SJCRH30 (cell line): Measurements from ENCODE around the gene ANAPC5. TPM values are rescaled to one million over a fixed set of nuclear protein-coding genes. Genes with fewer than 3 reads are reported as not detected.
"Not testable (repeated sequence)": the region's sequence is repeated elsewhere in the genome, so short reads cannot be mapped to it uniquely, and the experiment has no call there.

Experiments used
- DNase-seq, 2 experiments: peaks; one replicate each; pipeline ENCODE4 v3.0.0-alpha.2; 2015 to 2020
- H3K27ac ChIP-seq: fragments of 250-450 bp; sonication (Bioruptor Pico); 2 replicates; pipeline ENCODE4 v1.5.1; 2020; ENCODE audit warnings: mild to moderate bottlenecking, moderate library complexity
- H3K27me3 ChIP-seq: fragments of 250-450 bp; sonication (Bioruptor Pico); 2 replicates; pipeline ENCODE4 v1.5.1; 2020; ENCODE audit warnings: mild to moderate bottlenecking, moderate library complexity
- H3K36me3 ChIP-seq: fragments of 250-450 bp; sonication (Bioruptor Pico); 2 replicates; pipeline ENCODE4 v1.5.1; 2020; ENCODE audit warnings: mild to moderate bottlenecking, moderate library complexity
- H3K4me1 ChIP-seq: fragments of 250-450 bp; sonication (Bioruptor Pico); 2 replicates; pipeline ENCODE4 v1.5.1; 2020; ENCODE audit warnings: mild to moderate bottlenecking, moderate library complexity
- H3K4me3 ChIP-seq: fragments of 250-450 bp; sonication (Bioruptor Pico); 2 replicates; pipeline ENCODE4 v1.5.1; 2020; ENCODE audit warnings: mild to moderate bottlenecking, moderate library complexity
- H3K9me3 ChIP-seq: fragments of 250-450 bp; sonication (Bioruptor Pico); replicated peaks from 2 replicates; pipeline ENCODE4 v1.5.1; 2020; ENCODE audit warnings: mild to moderate bottlenecking, moderate library complexity
- total RNA-seq: library from RNA; depleted of rRNA; stranded (reverse); fragments of >200 nt; shearing (Covaris generic); gene quantifications from 2 replicates; pipeline ENCODE4 v1.2.3, GENCODE V29; 2014

ANAPC5 gene
- total RNA-seq, 1 experiment from 2014 or later = 115 TPM

GRCh38 chr12:121307397-121307796 lies 44.8 kb downstream of the ANAPC5 start:
- not testable (repeated sequence) for H3K27me3 ChIP-seq, H3K27ac ChIP-seq, H3K9me3 ChIP-seq, H3K4me3 ChIP-seq, DNase-seq, H3K4me1 ChIP-seq
- H3K36me3 ChIP-seq = peaks cover 25% of the 10 kb centered on the region

- Histone ChIP-seq H3K27ac (no peak overlapping the region), H3K27me3 (no peaks in the 10 kb centered on the region), H3K36me3 (peaks cover 11% of the 10 kb centered on the region), H3K4me3 (no peak overlapping the region), H3K4me1 (no peaks in the 10 kb centered on the region), H3K9me3 (no peaks in the 10 kb centered on the region)
- no peak for DNase-seq
Measured at GRCh38 chr12:121304306-121304705, 47.9 kb downstream of the ANAPC5 start.

- Histone ChIP-seq H3K27ac (no peak overlapping the region), H3K4me3 (no peak overlapping the region), H3K4me1 (no peaks in the 10 kb centered on the region), H3K36me3 (no peaks in the 10 kb centered on the region), H3K9me3 (no peaks in the 10 kb centered on the region), H3K27me3 (no peaks in the 10 kb centered on the region)
- no peak for DNase-seq
Measured at GRCh38 chr12:121301876-121302275, 50.3 kb downstream of the ANAPC5 start.

GRCh38 chr12:121300083-121300819 lies 52.0 kb downstream of the ANAPC5 start:
- no peaks in the 10 kb centered on the region for H3K9me3 ChIP-seq
- no peak for DNase-seq
- no peaks in the 10 kb centered on the region for H3K27me3 ChIP-seq
- H3K27ac ChIP-seq = no peak overlapping the region
- no peaks in the 10 kb centered on the region for H3K36me3 ChIP-seq
- H3K4me3 ChIP-seq = no peak overlapping the region
- no peaks in the 10 kb centered on the region for H3K4me1 ChIP-seq

GRCh38 chr12:121299662-121300061 lies 52.5 kb downstream of the ANAPC5 start:
- Histone ChIP-seq H3K4me3 (no peak overlapping the region), H3K27ac (no peak overlapping the region), H3K9me3 (no peaks in the 10 kb centered on the region), H3K27me3 (no peaks in the 10 kb centered on the region), H3K4me1 (no peaks in the 10 kb centered on the region), H3K36me3 (no peaks in the 10 kb centered on the region)
- DNase-seq = no peak

- not testable (repeated sequence) for H3K36me3 ChIP-seq, H3K9me3 ChIP-seq, H3K4me1 ChIP-seq, H3K27ac ChIP-seq, H3K4me3 ChIP-seq, H3K27me3 ChIP-seq, DNase-seq
Measured at GRCh38 chr12:121298411-121298810, 53.8 kb downstream of the ANAPC5 start.

GRCh38 chr12:121297435-121297991 lies 54.7 kb downstream of the ANAPC5 start:
- H3K27me3 ChIP-seq = no peaks in the 10 kb centered on the region
- no peaks in the 10 kb centered on the region for H3K9me3 ChIP-seq
- no peaks in the 10 kb centered on the region for H3K4me1 ChIP-seq
- no peaks in the 10 kb centered on the region for H3K36me3 ChIP-seq
- peak; percentile 20 to 47 for DNase-seq
- H3K27ac ChIP-seq = no peak overlapping the region
- H3K4me3 ChIP-seq = peak overlapping the region; percentile 88

GRCh38 chr12:121296618-121297434 lies 55.4 kb downstream of the ANAPC5 start, which contains the start of gene CAMKK2:
CAMKK2 (minus strand) TSS chr12:121296709; CDS start chr12:121274526, 22,183 bp downstream.
- H3K36me3 ChIP-seq = no peaks in the 10 kb centered on the region
- H3K27me3 ChIP-seq = no peaks in the 10 kb centered on the region
- H3K4me3 ChIP-seq = peak within 1 kb of the TSS; percentile 88
- DNase-seq = peak; percentile 76 to 83
- no peaks in the 10 kb centered on the region for H3K4me1 ChIP-seq
- H3K27ac ChIP-seq = peak within 1 kb of the TSS; percentile 51
- no peaks in the 10 kb centered on the region for H3K9me3 ChIP-seq

GRCh38 chr12:121295746-121296617 lies 56.2 kb downstream of the ANAPC5 start:
- Histone ChIP-seq H3K27me3 (no peaks in the 10 kb centered on the region), H3K4me3 (peak overlapping the region; percentile 88), H3K4me1 (no peaks in the 10 kb centered on the region), H3K27ac (peak overlapping the region; percentile 51), H3K36me3 (peaks cover 2% of the 10 kb centered on the region; the same call in 1 of the 2 replicates), H3K9me3 (no peaks in the 10 kb centered on the region)
- DNase-seq = peak; percentile 20 to 34

GRCh38 chr12:121295116-121295745 lies 57.0 kb downstream of the ANAPC5 start:
- Histone ChIP-seq H3K36me3 (peaks cover 3% of the 10 kb centered on the region; the same call in 1 of the 2 replicates), H3K27ac (no peak overlapping the region)
- DNase-seq = peak in 1 of 2 experiments; percentile 15

GRCh38 chr12:121294151-121294889 lies 57.9 kb downstream of the ANAPC5 start:
- DNase-seq = no peak
- no peaks in the 10 kb centered on the region for H3K27me3 ChIP-seq
- peaks cover 3% of the 10 kb centered on the region; the same call in 1 of the 2 replicates for H3K36me3 ChIP-seq
- H3K9me3 ChIP-seq = no peaks in the 10 kb centered on the region
- no peak overlapping the region for H3K27ac ChIP-seq
- H3K4me3 ChIP-seq = no peak overlapping the region
- no peaks in the 10 kb centered on the region for H3K4me1 ChIP-seq

More at GRCh38 chr12:121295116-121295745, 57.0 kb downstream of the ANAPC5 start:
- H3K4me3 ChIP-seq = peak overlapping the region; percentile 88
- no peaks in the 10 kb centered on the region for H3K27me3 ChIP-seq
- no peaks in the 10 kb centered on the region for H3K4me1 ChIP-seq
- no peaks in the 10 kb centered on the region for H3K9me3 ChIP-seq

GRCh38 chr12:121293603-121294002 lies 58.6 kb downstream of the ANAPC5 start:
- Histone ChIP-seq H3K36me3 (peaks cover 3% of the 10 kb centered on the region; the same call in 1 of the 2 replicates), H3K27ac (no peak overlapping the region), H3K4me3 (no peak overlapping the region), H3K27me3 (no peaks in the 10 kb centered on the region), H3K9me3 (no peaks in the 10 kb centered on the region), H3K4me1 (no peaks in the 10 kb centered on the region)
- no peak for DNase-seq

GRCh38 chr12:121290410-121290809 lies 61.8 kb downstream of the ANAPC5 start:
- peaks cover 3% of the 10 kb centered on the region; the same call in 1 of the 2 replicates for H3K36me3 ChIP-seq
- H3K27me3 ChIP-seq = no peaks in the 10 kb centered on the region
- H3K9me3 ChIP-seq = no peaks in the 10 kb centered on the region
- no peaks in the 10 kb centered on the region for H3K4me1 ChIP-seq
- no peak overlapping the region for H3K27ac ChIP-seq
- no peak for DNase-seq
- no peak overlapping the region for H3K4me3 ChIP-seq
